Trophoblast cell (in vitro differentiated cells and primary cell): Measurements from ENCODE around the gene ZNF146. TPM values are rescaled to one million over a fixed set of nuclear protein-coding genes. Genes with fewer than 3 reads are reported as not detected.
"Not testable (repeated sequence)": the region's sequence is repeated elsewhere in the genome, so short reads cannot be mapped to it uniquely, and the experiment has no call there.

Experiments
- DNase-seq, 2 donors: peaks; one replicate each; pipeline ENCODE4 v3.0.0-alpha.2; 2016
- H2AFZ ChIP-seq: 2 replicates; pipeline ENCODE4 v1.6.1; 2013; ENCODE audit warnings: low read length, moderate library complexity, mild to moderate bottlenecking; ENCODE audit not compliant: insufficient read depth, poor library complexity
- H2AK5ac ChIP-seq: 2 replicates; pipeline ENCODE4 v1.6.1; 2013; ENCODE audit warnings: mild to moderate bottlenecking, low read length
- H2BK120ac ChIP-seq: 2 replicates; pipeline ENCODE4 v1.6.1; 2013; ENCODE audit warnings: low read length, mild to moderate bottlenecking, moderate library complexity; ENCODE audit not compliant: insufficient read depth, poor library complexity
- H2BK12ac ChIP-seq: 2 replicates; pipeline ENCODE4 v1.6.1; 2013; ENCODE audit warnings: mild to moderate bottlenecking, low read length, moderate library complexity
- H2BK5ac ChIP-seq: 2 replicates; pipeline ENCODE4 v1.6.1; 2013; ENCODE audit warnings: low read length, low read depth, moderate library complexity, mild to moderate bottlenecking; ENCODE audit not compliant: poor library complexity
- H3K14ac ChIP-seq: 2 replicates; pipeline ENCODE4 v1.6.1; 2013; ENCODE audit warnings: mild to moderate bottlenecking, low read length
- H3K18ac ChIP-seq: 2 replicates; pipeline ENCODE4 v1.6.1; 2013; ENCODE audit warnings: mild to moderate bottlenecking, low read length
- H3K23ac ChIP-seq: 2 replicates; pipeline ENCODE4 v1.6.1; 2013; ENCODE audit warnings: low read length
- H3K27ac ChIP-seq: 2 replicates; pipeline ENCODE4 v1.5.1; 2013; ENCODE audit warnings: low read depth, mild to moderate bottlenecking, inconsistent platforms, low read length, moderate library complexity
- H3K27me3 ChIP-seq: 2 replicates; pipeline ENCODE4 v1.6.1; 2013; ENCODE audit warnings: inconsistent platforms, mild to moderate bottlenecking, low read length, moderate library complexity; ENCODE audit not compliant: insufficient read depth
- H3K36me3 ChIP-seq, 2 experiments: 1 replicate in 1 of 2; 2 replicates in 1 of 2; pipeline ENCODE4 v1.6.1; 2013; ENCODE audit warnings: low read length in 2 of 2, mild to moderate bottlenecking in 2 of 2, moderate library complexity in 1 of 2; ENCODE audit not compliant: insufficient read depth in 2 of 2, control insufficient read depth in 1 of 2
- H3K4ac ChIP-seq: 2 replicates; pipeline ENCODE4 v1.6.1; 2013; ENCODE audit warnings: low read depth, mild to moderate bottlenecking, low read length, moderate library complexity
- H3K4me1 ChIP-seq, 2 experiments: 1 replicate in 1 of 2; 2 replicates in 1 of 2; pipeline ENCODE4 v1.6.1; 2013; ENCODE audit warnings: low read length in 2 of 2, mild to moderate bottlenecking in 2 of 2, moderate library complexity in 1 of 2; ENCODE audit not compliant: insufficient read depth in 2 of 2, control insufficient read depth in 1 of 2
- H3K4me2 ChIP-seq: 2 replicates; pipeline ENCODE4 v1.6.1; 2013; ENCODE audit warnings: inconsistent platforms, mild to moderate bottlenecking, low read length, moderate library complexity
- H3K4me3 ChIP-seq: 2 replicates; pipeline ENCODE4 v1.5.1; 2013; ENCODE audit warnings: mild to moderate bottlenecking, low read depth, low read length, inconsistent platforms
- H3K79me1 ChIP-seq: one replicate; pipeline ENCODE4 v1.6.1; 2013; ENCODE audit warnings: low read length
- H3K79me2 ChIP-seq: 2 replicates; pipeline ENCODE4 v1.6.1; 2013; ENCODE audit warnings: low read length, mild to moderate bottlenecking; ENCODE audit not compliant: control insufficient read depth, insufficient read depth, poor library complexity
- H3K9ac ChIP-seq: 2 replicates; pipeline ENCODE4 v1.6.1; 2013; ENCODE audit warnings: mild to moderate bottlenecking, low read length
- H3K9me3 ChIP-seq: 2 replicates; pipeline ENCODE4 v1.6.1; 2013; ENCODE audit warnings: low read depth, mild to moderate bottlenecking, control low read depth, inconsistent platforms, low read length; ENCODE audit not compliant: insufficient read depth
- H4K12ac ChIP-seq: 2 replicates; pipeline ENCODE4 v1.6.1; 2013; ENCODE audit warnings: low read depth, mild to moderate bottlenecking, low read length, moderate library complexity
- H4K8ac ChIP-seq: 2 replicates; pipeline ENCODE4 v1.6.1; 2013; ENCODE audit warnings: low read depth, mild to moderate bottlenecking, low read length, moderate library complexity
- H4K91ac ChIP-seq: one replicate; pipeline ENCODE4 v1.6.1; 2013; ENCODE audit warnings: low read depth, mild to moderate bottlenecking, low read length, moderate library complexity
- WGBS: extraction: QIAGEN DNeasy Blood & Tissue Kit; methylation state at CpG from one replicate; pipeline ENCODE4 v1.1.7; 2013; ENCODE audit warnings: missing lambda C conversion rate; ENCODE audit not compliant: insufficient read length, insufficient coverage; ENCODE audit errors: extremely low coverage; 5-methylcytosine and 5-hydroxymethylcytosine counted together
- polyA plus RNA-seq: library from polyadenylated mRNA; stranded (reverse); fragments of 200-250 nt; gene quantifications from 2 replicates; pipeline ENCODE4 v1.2.3, GENCODE V29; 2013

Gene ZNF146
- 51.0 and 52.9 TPM in 2 replicates for polyA plus RNA-seq

DNA sequence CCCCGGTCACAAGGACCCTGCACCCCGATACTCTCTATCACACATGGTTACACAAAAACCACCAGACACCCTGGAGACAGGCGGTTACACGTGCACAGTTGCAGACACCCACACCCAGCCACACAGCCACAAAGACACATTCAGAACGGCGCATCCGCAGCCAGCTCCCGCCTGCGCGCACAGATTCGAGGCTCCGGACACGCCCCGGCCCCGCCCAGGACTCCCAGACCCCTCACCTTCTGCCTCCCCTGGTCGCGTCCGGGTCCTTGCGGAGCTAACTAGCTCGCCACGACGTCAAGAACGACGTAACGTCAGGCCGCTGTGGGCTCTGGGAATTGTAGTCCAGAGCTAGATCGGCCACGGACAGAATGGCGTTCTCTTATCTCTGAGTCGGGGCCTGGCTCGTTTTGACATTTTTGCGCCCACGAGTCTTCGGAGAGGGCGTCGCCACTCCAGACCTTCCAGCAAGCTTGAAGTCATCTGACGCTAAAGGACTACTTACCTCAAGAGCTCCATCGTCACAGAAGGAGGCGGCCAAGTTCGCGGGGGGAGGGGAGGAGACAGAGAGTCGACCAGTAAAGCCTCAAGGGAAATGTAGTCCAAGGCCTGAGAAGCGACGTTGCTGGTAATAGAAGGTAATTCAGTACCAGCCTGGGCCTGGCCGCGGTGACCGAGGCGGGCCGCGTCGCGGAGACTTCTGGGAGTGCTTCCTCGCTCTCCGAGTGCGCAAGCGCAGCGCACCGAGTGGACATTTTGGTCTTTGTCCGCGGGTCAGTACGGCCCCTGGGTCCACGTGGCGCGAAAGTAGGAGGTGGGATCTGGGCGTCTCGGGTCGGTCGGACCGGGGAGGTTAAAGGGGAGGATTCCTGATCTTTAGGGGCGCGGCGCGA lies at the start of gene ZNF146, which contains the start of gene ZNF565:
ZNF146 (plus strand) TSS at position 721 of the 890 bp plus-strand sequence. CDS start 21,335 bp downstream, outside the sequence.
ZNF565 (minus strand) TSS at position 280 of the 890 bp plus-strand sequence. CDS start 12,680 bp downstream, outside the sequence.
- peak within 1 kb of the TSS; percentile 93 for H4K12ac ChIP-seq
- peak within 1 kb of the TSS; percentile 33 for H2AK5ac ChIP-seq
- H4K8ac ChIP-seq: peak within 1 kb of the TSS; percentile 98
- H3K9me3 ChIP-seq: no peaks in the 10 kb centered on the region
- peak within 1 kb of the TSS; percentile 95 for H3K18ac ChIP-seq
- H4K91ac ChIP-seq: peak within 1 kb of the TSS; percentile 97
- peak within 1 kb of the TSS; percentile 0 for H3K23ac ChIP-seq
- DNase-seq: peak; percentile 99 to 100
- peak within 1 kb of the TSS; percentile 87 for H2BK12ac ChIP-seq
- H3K4me3 ChIP-seq: peak within 1 kb of the TSS; percentile 85
- H3K36me3 ChIP-seq: peaks cover 2 to 5% of the 10 kb centered on the region in 2 experiments
- WGBS: no CpG with 5 or more reads among the region's 73 CpGs
- peak within 1 kb of the TSS; percentile 93 for H3K9ac ChIP-seq
- H2BK5ac ChIP-seq: peak within 1 kb of the TSS; percentile 98
- peaks cover 11% of the 10 kb centered on the region for H3K79me1 ChIP-seq
- peak within 1 kb of the TSS; percentile 93 for H3K4me2 ChIP-seq
- peak within 1 kb of the TSS; percentile 89 for H3K4ac ChIP-seq
- H3K27me3 ChIP-seq: no peaks in the 10 kb centered on the region
- peak within 1 kb of the TSS; percentile 80 for H2AFZ ChIP-seq
- peak within 1 kb of the TSS; percentile 98 for H2BK120ac ChIP-seq
- peaks cover 5 to 9% of the 10 kb centered on the region in 2 experiments for H3K4me1 ChIP-seq
- peaks cover 18% of the 10 kb centered on the region for H3K79me2 ChIP-seq
- peak within 1 kb of the TSS; percentile 95 for H3K14ac ChIP-seq
- H3K27ac ChIP-seq: peak within 1 kb of the TSS; percentile 75

GRCh38 chr19:36169084-36169760 lies 45.7 kb upstream of the ZNF146 start:
- Histone ChIP-seq H2AFZ (no peak overlapping the region), H3K14ac (no peak overlapping the region), H3K4ac (no peak overlapping the region), H4K12ac (no peak overlapping the region), H3K4me1 (no peaks in the 10 kb centered on the region), H4K8ac (no peak overlapping the region), H3K23ac (no peak overlapping the region), H3K36me3 (no peaks in the 10 kb centered on the region), H2AK5ac (no peak overlapping the region), H3K79me1 (no peaks in the 10 kb centered on the region), H4K91ac (no peak overlapping the region), H2BK120ac (no peak overlapping the region), H3K9me3 (no peaks in the 10 kb centered on the region), H3K9ac (no peak overlapping the region), H3K27me3 (no peaks in the 10 kb centered on the region), H3K4me2 (no peak overlapping the region), H2BK12ac (no peak overlapping the region), H2BK5ac (no peak overlapping the region), H3K18ac (no peak overlapping the region), H3K4me3 (no peak overlapping the region), H3K27ac (no peak overlapping the region), H3K79me2 (no peaks in the 10 kb centered on the region)
- WGBS: no CpG with 5 or more reads among the region's 9 CpGs
- DNase-seq: no peak

GRCh38 chr19:36172852-36173251 lies 42.1 kb upstream of the ZNF146 start:
- Histone ChIP-seq H4K8ac (no peak overlapping the region), H4K12ac (no peak overlapping the region), H3K79me1 (no peaks in the 10 kb centered on the region), H4K91ac (no peak overlapping the region), H3K9ac (no peak overlapping the region), H3K4me1 (no peaks in the 10 kb centered on the region), H2BK120ac (no peak overlapping the region), H3K4ac (no peak overlapping the region), H3K23ac (no peak overlapping the region), H3K36me3 (no peaks in the 10 kb centered on the region), H3K27ac (no peak overlapping the region), H2AFZ (no peak overlapping the region), H3K4me3 (no peak overlapping the region), H3K18ac (no peak overlapping the region), H2AK5ac (no peak overlapping the region), H3K4me2 (no peak overlapping the region), H2BK5ac (no peak overlapping the region), H3K79me2 (no peaks in the 10 kb centered on the region), H3K27me3 (no peaks in the 10 kb centered on the region), H3K14ac (no peak overlapping the region), H2BK12ac (no peak overlapping the region), H3K9me3 (no peaks in the 10 kb centered on the region)
- DNase-seq: no peak
- no CpG with 5 or more reads among the region's 5 CpGs for WGBS

- H2BK12ac ChIP-seq, H3K14ac ChIP-seq, H4K8ac ChIP-seq, H2AK5ac ChIP-seq, H3K36me3 ChIP-seq, H3K79me2 ChIP-seq, H3K4ac ChIP-seq, H2AFZ ChIP-seq, H2BK5ac ChIP-seq, H3K9ac ChIP-seq, H3K4me1 ChIP-seq, H4K12ac ChIP-seq, H3K18ac ChIP-seq, H3K23ac ChIP-seq, H3K79me1 ChIP-seq, H4K91ac ChIP-seq, H3K9me3 ChIP-seq, H3K27me3 ChIP-seq, H2BK120ac ChIP-seq, H3K4me2 ChIP-seq, H3K27ac ChIP-seq, H3K4me3 ChIP-seq: not testable (repeated sequence)
- DNase-seq: peak; percentile 50
- WGBS: no CpG with 5 or more reads among the region's 8 CpGs
Observed at GRCh38 chr19:36173846-36174245, 41.1 kb upstream of the ZNF146 start.
